ENCODE results near the gene DNAJC11.

DNA sequence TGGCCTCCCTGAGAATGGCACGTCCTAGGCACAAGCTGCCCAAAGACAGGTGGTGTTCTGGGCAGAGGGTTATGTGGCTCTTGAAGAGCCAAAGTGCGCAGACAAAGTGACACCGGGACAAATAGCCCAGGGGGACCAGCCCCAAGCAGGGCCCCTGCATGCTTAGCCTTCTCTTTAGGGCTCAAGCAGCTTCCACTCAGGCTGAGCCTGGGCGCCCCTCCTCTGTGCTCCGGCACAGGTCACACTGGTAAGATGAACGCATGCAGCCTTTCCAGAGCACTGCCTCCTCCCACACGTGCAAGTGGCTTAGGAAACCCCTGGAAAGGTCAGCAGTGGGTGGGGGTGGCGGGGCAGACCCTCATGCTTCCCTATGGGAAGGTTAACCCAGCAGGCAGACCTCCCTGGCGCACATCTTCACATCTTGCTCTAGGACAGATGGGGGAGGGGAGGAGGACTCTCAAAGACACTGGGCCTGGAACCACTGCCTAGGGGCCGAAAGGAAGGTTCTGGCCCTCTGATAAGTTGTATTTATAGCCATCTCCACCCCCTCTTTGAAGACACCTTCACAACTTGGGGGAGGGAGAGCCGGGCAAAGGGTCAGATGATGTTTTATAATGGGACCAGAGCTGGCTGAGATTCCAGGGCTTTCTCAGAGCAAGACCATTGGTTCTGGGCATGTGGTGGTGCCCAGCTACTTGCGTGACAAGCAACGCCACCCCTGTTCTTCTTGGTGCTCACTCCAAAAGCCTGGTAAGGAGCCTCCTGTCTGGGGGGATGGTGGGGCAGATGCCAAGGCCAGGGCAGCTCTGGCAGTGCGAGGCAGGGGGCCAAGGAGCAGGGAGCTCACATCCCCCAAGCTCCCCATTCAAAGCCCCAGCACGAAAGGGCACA, 104.5 kb downstream of the DNAJC11 start:
- TF ChIP-seq, protein P1, sequence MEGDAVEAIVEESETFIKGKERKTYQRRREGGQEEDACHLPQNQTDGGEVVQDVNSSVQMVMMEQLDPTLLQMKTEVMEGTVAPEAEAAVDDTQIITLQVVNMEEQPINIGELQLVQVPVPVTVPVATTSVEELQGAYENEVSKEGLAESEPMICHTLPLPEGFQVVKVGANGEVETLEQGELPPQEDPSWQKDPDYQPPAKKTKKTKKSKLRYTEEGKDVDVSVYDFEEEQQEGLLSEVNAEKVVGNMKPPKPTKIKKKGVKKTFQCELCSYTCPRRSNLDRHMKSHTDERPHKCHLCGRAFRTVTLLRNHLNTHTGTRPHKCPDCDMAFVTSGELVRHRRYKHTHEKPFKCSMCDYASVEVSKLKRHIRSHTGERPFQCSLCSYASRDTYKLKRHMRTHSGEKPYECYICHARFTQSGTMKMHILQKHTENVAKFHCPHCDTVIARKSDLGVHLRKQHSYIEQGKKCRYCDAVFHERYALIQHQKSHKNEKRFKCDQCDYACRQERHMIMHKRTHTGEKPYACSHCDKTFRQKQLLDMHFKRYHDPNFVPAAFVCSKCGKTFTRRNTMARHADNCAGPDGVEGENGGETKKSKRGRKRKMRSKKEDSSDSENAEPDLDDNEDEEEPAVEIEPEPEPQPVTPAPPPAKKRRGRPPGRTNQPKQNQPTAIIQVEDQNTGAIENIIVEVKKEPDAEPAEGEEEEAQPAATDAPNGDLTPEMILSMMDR (IDR thresholded peaks at IDR 0.05): no peak
- TF ChIP-seq POLR2A (IDR thresholded peaks at IDR 0.05): no peak

All from Peyer's patch (tissue), 4 donors.